IPS-20b (cell line): ENCODE measurements around the gene SLC6A6.
"Not testable (repeated sequence)": the region's sequence is repeated elsewhere in the genome, so short reads cannot be mapped to it uniquely, and the experiment has no call there.

Source experiments
- H3K27ac ChIP-seq: one replicate; pipeline ENCODE4 v1.5.1; 2013; ENCODE audit warnings: low read length
- H3K27me3 ChIP-seq: 2 replicates; pipeline ENCODE4 v1.6.1; 2013; ENCODE audit warnings: mild to moderate bottlenecking, low read length, inconsistent platforms; ENCODE audit not compliant: insufficient read depth
- H3K36me3 ChIP-seq: 2 replicates; pipeline ENCODE4 v1.6.1; 2013; ENCODE audit warnings: low read depth, mild to moderate bottlenecking, inconsistent platforms, low read length, moderate library complexity; ENCODE audit not compliant: insufficient read depth
- H3K4me1 ChIP-seq: 2 replicates; pipeline ENCODE4 v1.6.1; 2013; ENCODE audit warnings: mild to moderate bottlenecking, control low read depth, inconsistent platforms, low read length, moderate library complexity; ENCODE audit not compliant: insufficient read depth
- H3K4me3 ChIP-seq: 2 replicates; pipeline ENCODE4 v1.5.1; 2013; ENCODE audit warnings: mild to moderate bottlenecking, low read length, inconsistent platforms
- H3K9ac ChIP-seq: 2 replicates; pipeline ENCODE4 v1.6.1; 2013; ENCODE audit warnings: low read depth, mild to moderate bottlenecking, inconsistent platforms, low read length, moderate library complexity
- H3K9me3 ChIP-seq: 2 replicates; pipeline ENCODE4 v1.6.1; 2013; ENCODE audit warnings: mild to moderate bottlenecking, low read depth, low read length, inconsistent platforms; ENCODE audit not compliant: insufficient read depth

Gene SLC6A6

DNA sequence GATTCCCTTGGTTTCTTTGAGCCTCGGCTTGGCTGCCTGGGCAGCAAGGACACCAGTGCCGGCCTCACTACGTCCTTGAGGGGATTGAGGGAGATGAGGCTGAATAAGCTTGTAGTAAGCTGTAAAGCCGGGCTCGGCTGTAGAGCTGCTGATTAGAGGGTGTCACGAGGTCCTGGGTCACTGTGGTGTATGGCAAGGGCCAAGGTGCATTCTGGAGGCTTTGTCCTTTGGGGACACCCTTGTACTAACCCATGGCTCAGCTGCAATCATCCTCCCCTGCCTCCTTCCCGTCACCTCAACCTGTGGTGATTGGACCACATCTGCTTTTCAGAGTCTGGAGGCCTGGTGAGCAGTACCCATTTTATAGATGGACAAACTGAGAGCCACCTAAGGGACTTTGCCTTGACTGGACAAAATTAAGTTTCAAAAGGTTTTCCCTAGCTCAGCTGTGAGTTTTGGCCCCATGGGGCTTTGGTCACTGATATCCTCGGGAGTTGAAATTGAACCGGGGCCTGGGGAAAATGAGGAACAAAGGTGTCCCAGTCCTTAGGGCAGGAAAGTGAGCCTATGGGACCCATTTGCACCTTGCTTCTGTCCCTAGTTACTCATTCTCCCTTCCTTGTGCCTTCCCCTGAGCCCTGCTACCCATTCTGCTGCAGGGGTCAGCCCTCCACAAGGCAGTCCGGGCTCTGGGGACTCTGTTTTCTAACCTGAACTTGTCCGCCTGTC, 2.4 kb downstream of the SLC6A6 start:
- peak overlapping the region; percentile 5; the same call in 1 of the 2 replicates for H3K9ac ChIP-seq
- H3K4me1 ChIP-seq, result peaks cover 15% of the 10 kb centered on the region
- H3K36me3 ChIP-seq, result peaks cover 7% of the 10 kb centered on the region; the same call in 1 of the 2 replicates
- peak overlapping the region; percentile 91 for H3K4me3 ChIP-seq
- no peaks in the 10 kb centered on the region for H3K9me3 ChIP-seq
- peaks cover 4% of the 10 kb centered on the region; the same call in 1 of the 2 replicates for H3K27me3 ChIP-seq
- no peak overlapping the region for H3K27ac ChIP-seq

DNA sequence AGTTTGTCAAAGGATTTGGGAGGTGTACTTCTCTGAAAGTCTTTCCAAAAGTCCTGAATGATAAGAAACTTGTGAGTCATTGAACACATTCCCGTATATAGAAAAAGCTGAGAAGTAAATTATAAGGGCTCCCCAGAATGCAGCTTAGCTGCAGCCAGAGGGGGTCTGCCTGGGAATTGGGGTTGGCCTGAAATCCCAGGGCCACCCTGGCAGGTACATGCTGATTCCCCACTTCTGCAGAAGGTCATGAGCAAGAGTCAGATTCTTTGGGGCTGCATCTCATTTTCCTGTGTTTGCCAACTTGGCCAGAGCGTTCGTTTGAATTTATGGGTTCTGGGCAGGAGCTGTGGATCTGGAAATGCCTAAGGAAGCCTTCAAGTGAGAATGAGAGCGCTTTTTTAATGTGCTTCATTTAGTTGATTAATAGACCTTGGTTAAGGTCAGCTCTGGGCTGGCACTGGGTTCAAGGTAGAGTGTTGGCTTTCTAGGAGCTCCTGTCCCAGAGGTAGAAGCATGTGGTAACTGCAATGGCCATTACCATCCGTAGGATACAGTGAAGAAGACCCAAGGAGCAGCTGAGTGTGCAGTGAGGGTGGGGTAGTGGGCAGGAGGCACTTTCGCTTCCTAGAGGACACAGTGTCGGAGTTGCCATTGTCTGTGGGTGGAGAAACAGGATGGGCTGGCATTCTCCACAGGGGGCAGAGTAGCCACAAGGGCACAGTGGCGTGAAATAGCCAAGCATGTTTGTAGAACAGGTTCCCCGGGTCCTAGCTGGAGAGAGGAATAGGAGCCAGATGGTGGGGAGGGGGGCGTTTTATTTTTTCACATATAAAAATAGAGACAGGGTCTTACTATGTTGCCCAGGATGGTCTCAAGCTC, 3.2 kb downstream of the SLC6A6 start:
- Histone ChIP-seq H3K9me3 (no peaks in the 10 kb centered on the region), H3K27me3 (peaks cover 2% of the 10 kb centered on the region; the same call in 1 of the 2 replicates), H3K4me1 (peaks cover 15% of the 10 kb centered on the region), H3K27ac (no peak overlapping the region), H3K4me3 (peak overlapping the region; percentile 36), H3K36me3 (peaks cover 9% of the 10 kb centered on the region; the same call in 1 of the 2 replicates), H3K9ac (peak overlapping the region; percentile 5; the same call in 1 of the 2 replicates)

DNA sequence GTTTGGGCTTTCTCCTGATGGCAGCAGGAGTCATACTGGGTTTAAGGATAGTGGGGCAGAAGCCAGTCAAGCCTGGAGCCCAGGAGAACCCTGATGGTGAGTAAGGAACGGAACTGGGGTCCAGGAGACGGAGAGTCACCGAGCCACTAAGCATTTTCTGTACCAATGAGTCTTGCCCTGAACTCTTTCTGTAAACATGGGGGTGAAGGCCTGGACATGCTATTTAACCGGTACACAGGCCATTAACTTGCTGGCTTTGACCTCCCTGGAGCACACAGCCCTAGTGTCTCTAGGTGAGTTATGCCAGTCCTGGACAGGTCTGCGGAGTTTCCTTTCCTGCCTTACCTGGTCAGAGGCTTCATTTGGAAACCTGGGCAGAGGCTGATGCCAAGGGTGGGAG, 3.9 kb downstream of the SLC6A6 start:
- Histone ChIP-seq H3K36me3 (peaks cover 16% of the 10 kb centered on the region; the same call in 1 of the 2 replicates), H3K9me3 (no peaks in the 10 kb centered on the region), H3K27me3 (no peaks in the 10 kb centered on the region), H3K4me1 (peaks cover 18% of the 10 kb centered on the region), H3K4me3 (no peak overlapping the region; the same call in 1 of the 2 replicates), H3K9ac (no peak overlapping the region), H3K27ac (no peak overlapping the region)

DNA sequence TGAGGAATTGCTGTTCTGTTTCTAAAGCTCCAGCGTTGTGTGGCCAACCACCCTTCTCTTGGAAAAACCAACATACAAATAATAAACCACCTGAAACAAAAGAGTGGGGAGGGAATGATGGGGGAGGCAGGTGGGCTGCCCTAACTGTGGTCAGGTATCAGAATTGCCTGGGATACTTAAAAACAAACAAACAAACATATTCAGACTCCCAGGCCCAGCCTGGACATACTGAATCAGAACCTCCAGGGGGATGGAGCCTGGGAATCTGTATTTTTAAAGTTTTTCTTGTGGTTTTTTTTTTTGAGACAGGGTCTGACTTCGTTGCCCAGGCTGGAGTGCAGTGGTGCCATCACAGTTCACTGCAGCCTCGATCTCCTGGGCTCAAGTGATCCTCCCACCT, 4.4 kb downstream of the SLC6A6 start:
- Histone ChIP-seq H3K27me3 (no peaks in the 10 kb centered on the region), H3K4me1 (peaks cover 23% of the 10 kb centered on the region), H3K4me3 (no peak overlapping the region)

DNA sequence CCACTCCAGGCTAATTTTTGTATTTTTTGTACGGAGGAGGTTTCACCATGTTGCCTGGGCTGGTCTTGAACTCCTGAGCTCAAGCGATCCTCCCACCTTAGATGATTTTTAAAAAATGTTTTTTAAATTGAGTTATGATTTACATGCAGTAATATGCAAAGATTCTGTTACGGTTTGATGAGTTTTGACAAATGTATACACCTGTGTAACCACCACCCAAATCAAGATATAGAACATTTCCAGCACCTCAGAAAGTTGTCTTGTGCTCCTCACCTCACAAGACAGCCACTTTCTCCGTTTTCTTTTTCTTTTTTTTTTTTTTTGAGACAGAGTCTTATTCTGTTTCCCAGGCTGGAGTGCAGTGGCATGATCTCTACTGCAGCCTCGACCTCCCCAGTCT, 4.8 kb downstream of the SLC6A6 start:
- Histone ChIP-seq H3K27ac (no peak overlapping the region), H3K9ac (no peak overlapping the region), H3K36me3 (peaks cover 20% of the 10 kb centered on the region; the same call in 1 of the 2 replicates), H3K27me3 (no peaks in the 10 kb centered on the region), H3K4me1 (peaks cover 26% of the 10 kb centered on the region), H3K4me3 (no peak overlapping the region), H3K9me3 (no peaks in the 10 kb centered on the region)

More for the DNA sequence above, 4.4 kb downstream of the SLC6A6 start:
- H3K9ac ChIP-seq, result no peak overlapping the region
- H3K27ac ChIP-seq, result no peak overlapping the region
- peaks cover 20% of the 10 kb centered on the region; the same call in 1 of the 2 replicates for H3K36me3 ChIP-seq
- H3K9me3 ChIP-seq, result no peaks in the 10 kb centered on the region

DNA sequence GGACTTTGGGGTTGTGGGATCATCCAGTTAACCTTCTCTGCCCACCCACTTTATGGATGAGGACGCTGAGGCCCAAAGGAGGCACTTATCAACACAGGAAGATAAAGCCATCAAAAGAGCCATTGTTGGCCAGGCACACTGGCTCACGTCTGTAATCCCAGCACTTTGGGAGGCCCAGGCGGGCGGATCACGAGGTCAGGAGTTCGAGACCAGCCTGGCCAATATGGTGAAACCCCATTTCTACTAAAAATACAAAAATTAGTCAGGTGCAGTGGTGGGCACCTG, 7.3 kb downstream of the SLC6A6 start:
- not testable (repeated sequence) for H3K9me3 ChIP-seq, H3K27ac ChIP-seq, H3K27me3 ChIP-seq, H3K4me3 ChIP-seq, H3K9ac ChIP-seq
- H3K4me1 ChIP-seq, result peaks cover 39% of the 10 kb centered on the region
- H3K36me3 ChIP-seq, result peaks cover 20% of the 10 kb centered on the region; the same call in 1 of the 2 replicates

DNA sequence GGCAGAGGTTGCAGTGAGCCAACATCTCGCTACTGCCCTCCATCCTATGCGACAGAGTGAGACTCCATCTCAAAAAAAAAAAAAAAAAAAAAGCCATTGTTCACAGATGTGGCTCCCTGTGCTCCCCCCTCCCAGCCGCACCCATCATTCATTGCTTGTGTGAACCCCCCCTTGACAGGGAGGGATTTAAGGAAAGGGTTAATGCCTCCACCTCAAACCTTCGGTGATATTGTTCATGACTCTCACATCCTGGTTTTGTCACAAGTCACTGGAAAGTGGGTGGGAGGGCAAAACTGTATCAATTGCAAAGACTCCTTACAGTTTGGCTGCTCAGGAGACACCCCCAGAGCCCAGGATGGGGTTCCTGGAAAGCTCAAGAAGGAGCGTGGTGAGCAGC, 7.7 kb downstream of the SLC6A6 start:
- H3K9ac ChIP-seq, result no peak overlapping the region
- H3K27me3 ChIP-seq, result no peaks in the 10 kb centered on the region
- no peaks in the 10 kb centered on the region for H3K9me3 ChIP-seq
- no peak overlapping the region for H3K27ac ChIP-seq
- H3K4me1 ChIP-seq, result peaks cover 36% of the 10 kb centered on the region
- H3K4me3 ChIP-seq, result no peak overlapping the region
- peaks cover 20% of the 10 kb centered on the region; the same call in 1 of the 2 replicates for H3K36me3 ChIP-seq

DNA sequence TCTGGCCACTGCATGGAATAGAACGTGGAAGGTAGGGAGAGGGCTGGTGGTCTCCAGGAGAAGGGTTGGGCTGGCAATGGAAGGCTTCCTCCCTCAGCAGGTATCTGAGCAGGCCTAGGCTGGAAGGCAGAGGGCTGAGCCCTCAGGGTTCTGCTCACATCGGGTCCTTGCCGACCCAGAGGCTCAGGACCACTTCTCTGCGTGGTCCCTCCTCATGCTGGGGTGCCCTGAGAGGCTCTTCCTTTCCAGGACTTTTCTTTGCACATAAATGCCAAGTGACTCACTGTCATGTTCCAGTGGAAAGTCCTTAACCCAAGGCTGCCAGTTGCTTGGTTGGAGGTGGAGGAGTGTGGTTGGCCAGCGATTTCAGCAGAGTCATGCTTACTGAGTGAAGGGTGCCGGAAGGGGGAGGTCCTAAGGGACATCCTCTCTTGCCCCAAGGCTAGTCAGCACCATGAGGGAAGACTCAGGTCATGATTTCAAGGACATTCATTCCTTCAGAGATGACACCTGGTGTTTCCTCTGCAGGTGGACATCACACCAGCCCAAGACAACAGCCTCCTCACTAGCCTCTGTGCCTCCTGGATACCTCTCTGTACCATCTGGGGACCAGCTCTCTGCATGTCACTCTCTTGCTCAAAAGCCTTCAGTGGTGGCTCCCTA, 8.2 kb downstream of the SLC6A6 start:
- no peak overlapping the region for H3K9ac ChIP-seq
- H3K36me3 ChIP-seq, result peaks cover 22% of the 10 kb centered on the region
- no peaks in the 10 kb centered on the region for H3K27me3 ChIP-seq
- H3K4me1 ChIP-seq, result peaks cover 32% of the 10 kb centered on the region
- no peaks in the 10 kb centered on the region for H3K9me3 ChIP-seq
- no peak overlapping the region for H3K27ac ChIP-seq
- no peak overlapping the region for H3K4me3 ChIP-seq

DNA sequence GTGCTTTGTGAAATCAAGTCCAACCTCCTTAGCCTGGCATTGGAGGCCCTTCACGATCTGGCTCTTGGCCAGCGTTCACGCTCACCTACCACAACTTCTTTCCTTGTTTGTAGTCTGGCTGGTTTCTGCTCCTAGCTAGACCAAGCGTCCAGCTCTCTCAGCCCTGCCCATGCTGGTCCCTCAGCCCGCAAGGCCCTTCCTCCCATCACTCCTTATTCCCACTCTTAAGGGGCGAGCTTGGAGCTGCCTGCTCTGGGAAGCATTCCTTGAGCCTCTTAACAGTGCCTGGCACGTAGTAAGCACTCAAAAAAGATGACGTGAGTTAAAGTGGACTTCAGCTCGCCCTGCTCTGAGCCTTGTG, 8.7 kb downstream of the SLC6A6 start:
- Histone ChIP-seq H3K4me3 (no peak overlapping the region), H3K9ac (no peak overlapping the region), H3K4me1 (peaks cover 29% of the 10 kb centered on the region; the same call in 1 of the 2 replicates)

DNA sequence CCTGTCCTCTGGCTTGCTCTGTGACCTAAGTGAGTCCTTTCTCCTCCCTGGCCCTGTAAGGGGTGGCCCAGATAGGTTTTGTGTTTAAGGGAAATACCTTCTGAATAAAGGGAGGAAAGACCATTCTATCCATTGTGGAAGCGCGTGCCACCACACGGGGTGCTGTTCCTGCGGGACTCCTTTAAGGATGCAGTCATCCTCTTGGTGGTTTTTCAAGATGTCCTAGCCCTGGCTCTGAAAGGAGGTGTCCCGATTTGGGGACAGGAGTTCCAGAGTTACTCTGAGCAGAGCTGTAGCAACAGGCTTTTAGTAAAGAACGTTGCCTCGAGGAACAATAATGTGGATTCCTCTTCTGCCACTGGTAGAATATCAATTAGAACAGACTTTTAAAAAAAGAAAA, 9.6 kb downstream of the SLC6A6 start:
- peak overlapping the region; percentile 3; the same call in 1 of the 2 replicates for H3K9ac ChIP-seq
- H3K27ac ChIP-seq, result peak overlapping the region; percentile 15
- no peaks in the 10 kb centered on the region for H3K27me3 ChIP-seq
- no peaks in the 10 kb centered on the region for H3K9me3 ChIP-seq
- peaks cover 27% of the 10 kb centered on the region for H3K36me3 ChIP-seq
- H3K4me3 ChIP-seq, result no peak overlapping the region
- peaks cover 29% of the 10 kb centered on the region; the same call in 1 of the 2 replicates for H3K4me1 ChIP-seq

More for the DNA sequence above, 8.7 kb downstream of the SLC6A6 start:
- H3K9me3 ChIP-seq, result no peaks in the 10 kb centered on the region
- H3K27ac ChIP-seq, result no peak overlapping the region
- peaks cover 27% of the 10 kb centered on the region for H3K36me3 ChIP-seq
- no peaks in the 10 kb centered on the region for H3K27me3 ChIP-seq

DNA sequence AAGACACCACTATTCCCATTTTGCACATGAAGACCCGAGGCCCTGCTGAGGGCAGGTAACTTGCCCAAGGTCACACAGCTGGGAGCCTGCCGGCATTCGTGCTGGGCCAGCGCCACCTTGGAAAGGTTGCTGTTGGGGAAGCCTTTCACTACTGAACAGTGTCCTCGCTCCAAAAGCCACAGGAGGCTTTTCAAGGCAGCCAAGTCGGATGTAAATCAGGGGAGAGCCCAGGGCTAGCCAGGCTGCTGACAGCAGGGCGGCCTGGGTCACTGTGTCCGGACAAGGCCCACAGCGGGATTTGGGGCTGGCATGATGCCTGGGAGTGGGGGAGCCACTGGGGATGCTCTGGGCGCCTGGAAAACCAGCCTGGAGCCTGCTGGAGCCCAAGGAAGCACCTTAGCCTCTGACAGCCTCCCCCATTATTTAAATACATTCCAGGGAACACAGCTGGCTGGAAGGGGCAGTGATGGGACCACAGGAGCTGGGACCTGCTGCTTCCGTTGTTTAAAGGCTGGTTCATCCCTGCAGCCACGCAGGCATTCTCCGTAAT, 10.5 kb downstream of the SLC6A6 start:
- Histone ChIP-seq H3K36me3 (peaks cover 36% of the 10 kb centered on the region), H3K9ac (peak overlapping the region; percentile 43; the same call in 1 of the 2 replicates), H3K27me3 (no peaks in the 10 kb centered on the region), H3K4me3 (peak overlapping the region; percentile 49; the same call in 1 of the 2 replicates), H3K4me1 (peaks cover 29% of the 10 kb centered on the region; the same call in 1 of the 2 replicates), H3K9me3 (no peaks in the 10 kb centered on the region), H3K27ac (peak overlapping the region; percentile 15)
